Trophoblast cell (in vitro differentiated cells and primary cell): ENCODE measurements around the gene G0S2.
A peak's percentile ranks its signal among the peaks of the same experiment; 100 is the strongest.

ENCODE experiments used
- DNase-seq, 2 donors: peaks; one replicate each; pipeline ENCODE4 v3.0.0-alpha.2; 2016
- H2AFZ ChIP-seq: 2 replicates; pipeline ENCODE4 v1.6.1; 2013; ENCODE audit warnings: low read length, moderate library complexity, mild to moderate bottlenecking; ENCODE audit not compliant: insufficient read depth, poor library complexity
- H2AK5ac ChIP-seq: 2 replicates; pipeline ENCODE4 v1.6.1; 2013; ENCODE audit warnings: mild to moderate bottlenecking, low read length
- H2BK120ac ChIP-seq: 2 replicates; pipeline ENCODE4 v1.6.1; 2013; ENCODE audit warnings: low read length, mild to moderate bottlenecking, moderate library complexity; ENCODE audit not compliant: insufficient read depth, poor library complexity
- H2BK12ac ChIP-seq: 2 replicates; pipeline ENCODE4 v1.6.1; 2013; ENCODE audit warnings: mild to moderate bottlenecking, low read length, moderate library complexity
- H2BK5ac ChIP-seq: 2 replicates; pipeline ENCODE4 v1.6.1; 2013; ENCODE audit warnings: low read length, low read depth, moderate library complexity, mild to moderate bottlenecking; ENCODE audit not compliant: poor library complexity
- H3K14ac ChIP-seq: 2 replicates; pipeline ENCODE4 v1.6.1; 2013; ENCODE audit warnings: mild to moderate bottlenecking, low read length
- H3K18ac ChIP-seq: 2 replicates; pipeline ENCODE4 v1.6.1; 2013; ENCODE audit warnings: mild to moderate bottlenecking, low read length
- H3K23ac ChIP-seq: 2 replicates; pipeline ENCODE4 v1.6.1; 2013; ENCODE audit warnings: low read length
- H3K27ac ChIP-seq: 2 replicates; pipeline ENCODE4 v1.5.1; 2013; ENCODE audit warnings: low read depth, mild to moderate bottlenecking, inconsistent platforms, low read length, moderate library complexity
- H3K27me3 ChIP-seq: 2 replicates; pipeline ENCODE4 v1.6.1; 2013; ENCODE audit warnings: inconsistent platforms, mild to moderate bottlenecking, low read length, moderate library complexity; ENCODE audit not compliant: insufficient read depth
- H3K36me3 ChIP-seq, 2 experiments: 1 replicate in 1 of 2; 2 replicates in 1 of 2; pipeline ENCODE4 v1.6.1; 2013; ENCODE audit warnings: low read length in 2 of 2, mild to moderate bottlenecking in 2 of 2, moderate library complexity in 1 of 2; ENCODE audit not compliant: insufficient read depth in 2 of 2, control insufficient read depth in 1 of 2
- H3K4ac ChIP-seq: 2 replicates; pipeline ENCODE4 v1.6.1; 2013; ENCODE audit warnings: low read depth, mild to moderate bottlenecking, low read length, moderate library complexity
- H3K4me1 ChIP-seq, 2 experiments: 1 replicate in 1 of 2; 2 replicates in 1 of 2; pipeline ENCODE4 v1.6.1; 2013; ENCODE audit warnings: low read length in 2 of 2, mild to moderate bottlenecking in 2 of 2, moderate library complexity in 1 of 2; ENCODE audit not compliant: insufficient read depth in 2 of 2, control insufficient read depth in 1 of 2
- H3K4me2 ChIP-seq: 2 replicates; pipeline ENCODE4 v1.6.1; 2013; ENCODE audit warnings: inconsistent platforms, mild to moderate bottlenecking, low read length, moderate library complexity
- H3K4me3 ChIP-seq: 2 replicates; pipeline ENCODE4 v1.5.1; 2013; ENCODE audit warnings: mild to moderate bottlenecking, low read depth, low read length, inconsistent platforms
- H3K79me1 ChIP-seq: one replicate; pipeline ENCODE4 v1.6.1; 2013; ENCODE audit warnings: low read length
- H3K79me2 ChIP-seq: 2 replicates; pipeline ENCODE4 v1.6.1; 2013; ENCODE audit warnings: low read length, mild to moderate bottlenecking; ENCODE audit not compliant: control insufficient read depth, insufficient read depth, poor library complexity
- H3K9ac ChIP-seq: 2 replicates; pipeline ENCODE4 v1.6.1; 2013; ENCODE audit warnings: mild to moderate bottlenecking, low read length
- H3K9me3 ChIP-seq: 2 replicates; pipeline ENCODE4 v1.6.1; 2013; ENCODE audit warnings: low read depth, mild to moderate bottlenecking, control low read depth, inconsistent platforms, low read length; ENCODE audit not compliant: insufficient read depth
- H4K12ac ChIP-seq: 2 replicates; pipeline ENCODE4 v1.6.1; 2013; ENCODE audit warnings: low read depth, mild to moderate bottlenecking, low read length, moderate library complexity
- H4K8ac ChIP-seq: 2 replicates; pipeline ENCODE4 v1.6.1; 2013; ENCODE audit warnings: low read depth, mild to moderate bottlenecking, low read length, moderate library complexity
- H4K91ac ChIP-seq: one replicate; pipeline ENCODE4 v1.6.1; 2013; ENCODE audit warnings: low read depth, mild to moderate bottlenecking, low read length, moderate library complexity
- WGBS: extraction: QIAGEN DNeasy Blood & Tissue Kit; methylation state at CpG from one replicate; pipeline ENCODE4 v1.1.7; 2013; ENCODE audit warnings: missing lambda C conversion rate; ENCODE audit not compliant: insufficient read length, insufficient coverage; ENCODE audit errors: extremely low coverage; 5-methylcytosine and 5-hydroxymethylcytosine counted together

Gene G0S2

GRCh38 chr1:209627732-209628196, 47.4 kb upstream of the G0S2 start:
- WGBS = no CpG with 5 or more reads among the region's 16 CpGs
- H3K9ac ChIP-seq = no peak overlapping the region
- H2AK5ac ChIP-seq = peak overlapping the region; percentile 40
- H4K12ac ChIP-seq = no peak overlapping the region
- peak overlapping the region; percentile 27 for H2AFZ ChIP-seq
- H3K79me1 ChIP-seq = peaks cover 2% of the 10 kb centered on the region
- no peak overlapping the region for H4K8ac ChIP-seq
- H2BK120ac ChIP-seq = no peak overlapping the region
- H3K18ac ChIP-seq = no peak overlapping the region
- no peak overlapping the region for H3K23ac ChIP-seq
- no peak overlapping the region for H3K4me2 ChIP-seq
- no peaks in the 10 kb centered on the region for H3K36me3 ChIP-seq
- no peak overlapping the region for H4K91ac ChIP-seq
- H3K14ac ChIP-seq = no peak overlapping the region
- no peak overlapping the region for H2BK12ac ChIP-seq
- H3K27me3 ChIP-seq = no peaks in the 10 kb centered on the region
- no peaks in the 10 kb centered on the region for H3K79me2 ChIP-seq
- no peak overlapping the region for H3K4me3 ChIP-seq
- H3K4me1 ChIP-seq = no peaks in the 10 kb centered on the region
- H2BK5ac ChIP-seq = no peak overlapping the region
- H3K27ac ChIP-seq = no peak overlapping the region
- DNase-seq = peak; percentile 64 to 93
- no peaks in the 10 kb centered on the region for H3K9me3 ChIP-seq
- no peak overlapping the region for H3K4ac ChIP-seq

- no peak overlapping the region for H3K18ac ChIP-seq
- peaks cover 2% of the 10 kb centered on the region for H3K79me1 ChIP-seq
- H3K27ac ChIP-seq = no peak overlapping the region
- H2BK120ac ChIP-seq = no peak overlapping the region
- no peak overlapping the region for H3K23ac ChIP-seq
- H2BK12ac ChIP-seq = no peak overlapping the region
- H3K9me3 ChIP-seq = no peaks in the 10 kb centered on the region
- no peak overlapping the region for H4K91ac ChIP-seq
- no peak overlapping the region for H3K4me2 ChIP-seq
- no peak overlapping the region for H3K14ac ChIP-seq
- DNase-seq = no peak
- no peak overlapping the region for H3K4ac ChIP-seq
- H3K4me1 ChIP-seq = no peaks in the 10 kb centered on the region
- no peak overlapping the region for H2AK5ac ChIP-seq
- H3K36me3 ChIP-seq = no peaks in the 10 kb centered on the region
- H2AFZ ChIP-seq = no peak overlapping the region
- no CpG with 5 or more reads among the region's 7 CpGs for WGBS
- H3K79me2 ChIP-seq = no peaks in the 10 kb centered on the region
- no peak overlapping the region for H4K8ac ChIP-seq
- no peaks in the 10 kb centered on the region for H3K27me3 ChIP-seq
- no peak overlapping the region for H3K9ac ChIP-seq
- H4K12ac ChIP-seq = no peak overlapping the region
- no peak overlapping the region for H3K4me3 ChIP-seq
- no peak overlapping the region for H2BK5ac ChIP-seq
These were observed 46.5 kb upstream of the G0S2 start for GRCh38 chr1:209628618-209629299.

GRCh38 chr1:209629621-209630382, 45.4 kb upstream of the G0S2 start:
- H3K9ac ChIP-seq = no peak overlapping the region
- H3K18ac ChIP-seq = no peak overlapping the region
- H2AFZ ChIP-seq = no peak overlapping the region
- H2BK5ac ChIP-seq = no peak overlapping the region
- H3K23ac ChIP-seq = no peak overlapping the region
- no peak overlapping the region for H3K14ac ChIP-seq
- H2AK5ac ChIP-seq = no peak overlapping the region
- WGBS = no CpG with 5 or more reads among the region's 11 CpGs
- H3K79me1 ChIP-seq = peaks cover 2% of the 10 kb centered on the region
- H3K27me3 ChIP-seq = no peaks in the 10 kb centered on the region
- no peak overlapping the region for H3K4me3 ChIP-seq
- H3K27ac ChIP-seq = no peak overlapping the region
- H3K4ac ChIP-seq = no peak overlapping the region
- H3K4me1 ChIP-seq = no peaks in the 10 kb centered on the region
- no peak overlapping the region for H3K4me2 ChIP-seq
- H2BK12ac ChIP-seq = no peak overlapping the region
- no peak overlapping the region for H4K91ac ChIP-seq
- H3K9me3 ChIP-seq = no peaks in the 10 kb centered on the region
- no peak overlapping the region for H2BK120ac ChIP-seq
- no peak overlapping the region for H4K12ac ChIP-seq
- no peak for DNase-seq
- no peak overlapping the region for H4K8ac ChIP-seq
- H3K79me2 ChIP-seq = no peaks in the 10 kb centered on the region
- no peaks in the 10 kb centered on the region for H3K36me3 ChIP-seq

GRCh38 chr1:209630383-209631225, 44.6 kb upstream of the G0S2 start:
- WGBS = no CpG with 5 or more reads among the region's 17 CpGs

More at GRCh38 chr1:209630383-209631225, 44.6 kb upstream of the G0S2 start:
- Histone ChIP-seq H2AFZ (no peak overlapping the region), H4K91ac (no peak overlapping the region), H3K18ac (no peak overlapping the region), H3K79me2 (no peaks in the 10 kb centered on the region), H2BK12ac (no peak overlapping the region), H3K9ac (no peak overlapping the region), H2BK120ac (no peak overlapping the region), H3K79me1 (peaks cover 2% of the 10 kb centered on the region), H3K36me3 (no peaks in the 10 kb centered on the region), H2AK5ac (no peak overlapping the region), H2BK5ac (no peak overlapping the region), H4K8ac (no peak overlapping the region), H3K9me3 (no peaks in the 10 kb centered on the region), H3K27me3 (no peaks in the 10 kb centered on the region), H3K27ac (no peak overlapping the region), H3K14ac (no peak overlapping the region), H3K4me1 (no peaks in the 10 kb centered on the region), H3K4ac (no peak overlapping the region), H3K23ac (no peak overlapping the region), H3K4me2 (no peak overlapping the region), H3K4me3 (no peak overlapping the region), H4K12ac (no peak overlapping the region)
- no peak for DNase-seq
